ENCODE results near the gene RGS14.

GRCh38 chr5:177419046-177419445 is 61.3 kb downstream of the RGS14 start:
- TF ChIP-seq BACH2 (CRISPR knock-in tag; IDR thresholded peaks at IDR 0.05; ENCODE audit: borderline replicate concordance), result no peak
- no peak for TF ChIP-seq PATZ1 (CRISPR knock-in tag; IDR thresholded peaks at IDR 0.05; ENCODE audit: borderline replicate concordance)
- no peak for TF ChIP-seq TSHZ2 (CRISPR knock-in tag; IDR thresholded peaks at IDR 0.05)
- no peak for TF ChIP-seq ARNTL (CRISPR knock-in tag; IDR thresholded peaks at IDR 0.05; ENCODE audit: borderline replicate concordance, low read depth)
- TF ChIP-seq ZFP30 (CRISPR knock-in tag; IDR thresholded peaks at IDR 0.05), result no peak
- no peak for TF ChIP-seq ZNF70 (CRISPR knock-in tag; IDR thresholded peaks at IDR 0.05)
- TF ChIP-seq TOX (CRISPR knock-in tag; IDR thresholded peaks at IDR 0.05; ENCODE audit: borderline replicate concordance), result no peak
- no peak for TF ChIP-seq CSDC2 (CRISPR knock-in tag; IDR thresholded peaks at IDR 0.05)
- no peak for TF ChIP-seq ZNF8 (CRISPR knock-in tag; IDR thresholded peaks at IDR 0.05)
- TF ChIP-seq PPARA (CRISPR knock-in tag; IDR thresholded peaks at IDR 0.05; ENCODE audit: borderline replicate concordance), result no peak
- no peak for TF ChIP-seq CREB5 (CRISPR knock-in tag; IDR thresholded peaks at IDR 0.05; ENCODE audit: low read depth)
- no peak for TF ChIP-seq CSRNP3 (CRISPR knock-in tag; IDR thresholded peaks at IDR 0.05)
- no peak for TF ChIP-seq RARB (CRISPR knock-in tag; IDR thresholded peaks at IDR 0.05)
- TF ChIP-seq ZC3H10 (CRISPR knock-in tag; IDR thresholded peaks at IDR 0.05), result no peak
